Uterus (tissue), 4 donors: ENCODE measurements around the gene TPM1. TPM values are rescaled to one million over a fixed set of nuclear protein-coding genes. Genes with fewer than 3 reads are reported as not detected.

Experiments used
- DNase-seq, 2 donors: peaks; one replicate each; pipeline ENCODE4 v3.0.0-alpha.2; 2019 to 2020
- H3K27ac ChIP-seq, 2 donors: fragments of 200-600 bp; sonication (generic); 1 replicate in 1 of 2; 2 replicates in 1 of 2; pipeline ENCODE4 v1.5.1; 2016 to 2018
- H3K27me3 ChIP-seq, 2 donors: fragments of 200-600 bp; sonication (generic); one replicate each; pipeline ENCODE4 v1.5.1; 2018 to 2019; ENCODE audit warnings: control low read depth in 1 of 2
- H3K36me3 ChIP-seq, 2 donors: fragments of 200-600 bp; sonication (generic); one replicate each; pipeline ENCODE4 v1.5.1; 2019; ENCODE audit warnings: control low read depth in 1 of 2
- H3K4me1 ChIP-seq, 2 donors: fragments of 200-600 bp; sonication (generic); one replicate each; pipeline ENCODE4 v1.5.1; 2018 to 2019; ENCODE audit warnings: control low read depth in 1 of 2
- H3K4me3 ChIP-seq, 2 donors: fragments of 200-600 bp; sonication (generic); 1 replicate in 1 of 2; 2 replicates in 1 of 2; pipeline ENCODE4 v1.5.1; 2018 to 2019; ENCODE audit warnings: mild to moderate bottlenecking in 1 of 2
- H3K9me3 ChIP-seq, 2 donors: fragments of 200-600 bp; sonication (generic); one replicate each; pipeline ENCODE4 v1.5.1; 2019; ENCODE audit warnings: control low read depth in 1 of 2
- POLR2A ChIP-seq, 2 donors: fragments of 450-650 bp; IDR thresholded peaks; one replicate each; pipeline ENCODE4 v1.6.1; 2016; ENCODE audit warnings: antibody characterized with exemption in 2 of 2, mild to moderate bottlenecking in 1 of 2, moderate library complexity in 1 of 2
- intact Hi-C: fragments of 100-400 bp; cut with DNase I; formaldehyde crosslinking; loops from one replicate; pipeline ENCODE4 v1.15.1; 2023; ENCODE audit warnings: low total_unique reads
- total RNA-seq, 4 donors: library from RNA; depleted of rRNA in 3 of 4; stranded (reverse); fragments of >200 nt in 3 of 4; gene quantifications; one replicate each; pipeline versions ENCODE4 v1.1.0 to v1.2.4, GENCODE V29; 2014 to 2023
- TF ChIP-seq, protein P1 (sequence below), 4 experiments: fragments of 200-600 bp in 2 of 4; fragments of 450-650 bp in 2 of 4; sonication (generic) in 2 of 4; IDR thresholded peaks; one replicate each; pipeline ENCODE4 v1.5.1; 2016 to 2019; ENCODE audit warnings: antibody characterized with exemption in 4 of 4, mild to moderate bottlenecking in 2 of 4, moderate library complexity in 1 of 4
- donor health status: DM: yes; HTN: yes; CAD: no.

TPM1 gene
- total RNA-seq, 4 donors from 2014 or later = 622 to 1,998 (median 1,003) TPM

DNA sequence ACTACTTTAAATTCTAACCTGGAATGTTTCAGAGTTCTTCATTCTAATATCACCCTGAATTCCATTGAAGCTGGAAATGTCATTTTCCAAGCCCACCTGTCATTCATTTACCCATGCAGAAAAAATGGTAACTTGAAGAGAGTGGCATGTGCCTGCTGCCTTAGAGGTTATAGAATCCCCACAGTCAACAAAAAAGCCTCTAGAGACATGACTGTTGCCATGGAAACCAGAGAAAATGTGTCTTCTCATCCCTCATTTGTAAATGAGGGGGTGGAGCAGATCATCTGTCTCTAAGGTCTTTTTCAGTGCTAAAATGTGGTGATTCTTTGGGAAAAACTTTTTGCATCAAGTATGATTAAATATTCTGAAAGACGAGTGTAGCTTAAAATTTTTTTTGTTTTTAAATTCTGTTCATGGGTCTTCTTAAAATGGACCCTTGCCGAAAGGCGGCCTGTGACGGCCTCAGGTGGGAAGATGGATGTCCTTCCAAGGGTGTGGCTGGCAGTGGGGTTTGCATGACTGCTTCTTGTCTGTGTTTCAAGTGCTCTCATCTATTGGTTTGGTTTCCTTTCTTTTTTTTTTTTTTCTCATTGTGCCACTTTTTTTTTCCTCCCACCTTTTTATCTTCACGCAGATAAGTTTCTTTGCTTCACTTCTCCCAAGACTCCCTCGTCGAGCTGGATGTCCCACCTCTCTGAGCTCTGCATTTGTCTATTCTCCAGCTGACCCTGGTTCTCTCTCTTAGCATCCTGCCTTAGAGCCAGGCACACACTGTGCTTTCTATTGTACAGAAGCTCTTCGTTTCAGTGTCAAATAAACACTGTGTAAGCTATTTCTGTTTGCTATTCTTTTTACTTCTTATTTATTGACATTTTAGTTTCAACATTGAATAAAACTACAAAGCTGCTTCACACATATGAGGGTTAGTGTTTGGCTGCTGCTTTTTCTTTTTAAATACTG, 23.0 kb downstream of the TPM1 start:
- Histone ChIP-seq H3K27me3 (no peaks in the 10 kb centered on the region), H3K4me1 (no peaks in the 10 kb centered on the region), H3K36me3 (no peaks in the 10 kb centered on the region), H3K9me3 (no peaks in the 10 kb centered on the region), H3K4me3 (no peak overlapping the region), H3K27ac (peak overlapping the region; percentile 24 to 58)
- TF ChIP-seq, protein P1, sequence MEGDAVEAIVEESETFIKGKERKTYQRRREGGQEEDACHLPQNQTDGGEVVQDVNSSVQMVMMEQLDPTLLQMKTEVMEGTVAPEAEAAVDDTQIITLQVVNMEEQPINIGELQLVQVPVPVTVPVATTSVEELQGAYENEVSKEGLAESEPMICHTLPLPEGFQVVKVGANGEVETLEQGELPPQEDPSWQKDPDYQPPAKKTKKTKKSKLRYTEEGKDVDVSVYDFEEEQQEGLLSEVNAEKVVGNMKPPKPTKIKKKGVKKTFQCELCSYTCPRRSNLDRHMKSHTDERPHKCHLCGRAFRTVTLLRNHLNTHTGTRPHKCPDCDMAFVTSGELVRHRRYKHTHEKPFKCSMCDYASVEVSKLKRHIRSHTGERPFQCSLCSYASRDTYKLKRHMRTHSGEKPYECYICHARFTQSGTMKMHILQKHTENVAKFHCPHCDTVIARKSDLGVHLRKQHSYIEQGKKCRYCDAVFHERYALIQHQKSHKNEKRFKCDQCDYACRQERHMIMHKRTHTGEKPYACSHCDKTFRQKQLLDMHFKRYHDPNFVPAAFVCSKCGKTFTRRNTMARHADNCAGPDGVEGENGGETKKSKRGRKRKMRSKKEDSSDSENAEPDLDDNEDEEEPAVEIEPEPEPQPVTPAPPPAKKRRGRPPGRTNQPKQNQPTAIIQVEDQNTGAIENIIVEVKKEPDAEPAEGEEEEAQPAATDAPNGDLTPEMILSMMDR (IDR thresholded peaks at IDR 0.05) = no peak
- TF ChIP-seq POLR2A (IDR thresholded peaks at IDR 0.05) = no peak
- intact Hi-C loops = no loop called here
- DNase-seq = no peak

DNA sequence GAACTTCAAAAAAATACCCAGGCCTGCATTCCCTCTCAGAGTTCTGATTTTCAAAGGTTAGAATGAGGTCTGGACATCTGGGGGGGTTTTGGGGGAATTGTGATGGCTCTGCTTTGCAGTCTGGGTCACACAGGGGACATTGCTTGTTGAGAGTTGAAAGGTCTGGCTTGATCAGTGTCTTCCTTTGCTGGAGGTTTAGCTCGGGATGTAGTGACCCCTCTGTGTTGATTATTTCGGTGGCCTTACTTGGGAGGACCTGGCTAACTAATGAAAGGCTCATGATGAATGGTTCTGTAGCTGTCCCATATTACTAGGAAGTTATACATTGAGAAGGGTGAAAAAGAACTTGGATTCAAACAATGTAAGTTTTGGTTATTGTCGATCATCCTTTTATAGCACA, 23.7 kb downstream of the TPM1 start:
- H3K36me3 ChIP-seq = no peaks in the 10 kb centered on the region
- H3K4me3 ChIP-seq = no peak overlapping the region
- no peak for TF ChIP-seq POLR2A (IDR thresholded peaks at IDR 0.05)
- TF ChIP-seq, protein P1 (IDR thresholded peaks at IDR 0.05) = no peak
- no peaks in the 10 kb centered on the region for H3K9me3 ChIP-seq
- DNase-seq = no peak
- H3K27ac ChIP-seq = peak overlapping the region; percentile 24 to 58
- no peaks in the 10 kb centered on the region for H3K27me3 ChIP-seq
- no peaks in the 10 kb centered on the region for H3K4me1 ChIP-seq
- intact Hi-C loops = no loop called here

DNA sequence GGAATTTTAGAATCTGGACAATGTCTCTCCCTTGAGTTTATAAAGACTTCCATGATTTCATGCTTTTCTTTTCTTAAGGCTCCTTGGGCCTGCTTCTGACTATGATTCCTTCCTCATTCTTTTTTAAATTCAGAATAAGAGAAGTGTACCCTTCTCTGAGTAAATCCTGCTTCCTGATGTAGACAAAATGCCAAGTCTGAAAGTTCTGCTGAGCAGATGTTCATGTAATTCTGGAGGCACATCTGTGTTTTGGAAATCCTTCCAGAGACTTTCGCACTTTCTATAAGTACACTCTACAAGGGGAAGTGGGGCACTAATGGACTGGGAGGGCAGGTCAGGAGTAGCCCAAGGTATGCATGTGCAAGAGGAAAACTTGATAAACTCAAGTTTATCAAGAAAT, 24.8 kb downstream of the TPM1 start:
- no peaks in the 10 kb centered on the region for H3K36me3 ChIP-seq
- no peaks in the 10 kb centered on the region for H3K4me1 ChIP-seq

DNA sequence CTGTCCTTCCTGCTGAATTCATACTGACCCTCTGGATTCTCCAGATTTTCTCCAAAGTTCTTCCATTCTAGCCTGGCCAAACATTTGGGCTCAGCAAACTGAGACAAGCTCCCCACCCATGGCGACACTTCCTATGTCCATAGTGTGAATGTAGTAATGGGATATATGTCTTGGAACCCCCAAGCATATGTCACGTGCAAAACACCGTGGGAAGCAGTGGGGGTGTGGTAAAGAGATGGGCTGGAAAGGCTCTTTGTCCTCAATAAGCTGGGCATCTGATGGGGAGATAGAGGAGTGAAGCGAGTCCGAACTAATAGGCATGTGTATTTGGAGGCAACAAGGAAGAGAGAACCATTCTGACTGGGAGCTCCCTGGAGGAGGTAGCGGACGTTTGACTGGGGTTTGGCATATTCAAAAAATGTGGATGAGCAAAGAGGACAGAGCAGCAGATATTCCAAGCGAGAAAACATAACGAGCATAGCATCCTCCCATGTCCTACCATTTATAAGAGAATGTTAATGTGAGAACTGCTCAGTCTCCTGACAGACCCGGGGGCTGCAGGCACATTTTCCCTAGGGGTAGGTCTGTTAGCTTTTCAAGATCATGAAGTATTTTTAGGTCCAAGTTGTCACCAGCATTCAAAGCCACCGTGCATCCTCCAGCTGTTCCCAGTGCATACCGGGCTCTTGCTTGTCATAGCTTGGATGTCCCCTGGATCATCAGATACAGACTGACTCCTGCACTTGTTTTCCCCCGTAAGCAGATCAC, 25.6 kb downstream of the TPM1 start:
- no peaks in the 10 kb centered on the region for H3K4me1 ChIP-seq
- no peak overlapping the region for H3K4me3 ChIP-seq
- H3K36me3 ChIP-seq = no peaks in the 10 kb centered on the region
- no peaks in the 10 kb centered on the region for H3K27me3 ChIP-seq
- peak overlapping the region; percentile 45 to 73 for H3K27ac ChIP-seq
- intact Hi-C loops = no loop called here
- H3K9me3 ChIP-seq = no peaks in the 10 kb centered on the region
- no peak for DNase-seq
- TF ChIP-seq, protein P1 (IDR thresholded peaks at IDR 0.05) = no peak
- no peak for TF ChIP-seq POLR2A (IDR thresholded peaks at IDR 0.05)

More for the DNA sequence above, 24.8 kb downstream of the TPM1 start:
- no peak for DNase-seq
- TF ChIP-seq POLR2A (IDR thresholded peaks at IDR 0.05) = no peak
- TF ChIP-seq, protein P1 (IDR thresholded peaks at IDR 0.05) = no peak
- H3K27ac ChIP-seq = peak overlapping the region; percentile 26 to 45
- H3K27me3 ChIP-seq = no peaks in the 10 kb centered on the region
- no peak overlapping the region for H3K4me3 ChIP-seq
- intact Hi-C loops = no loop called here
- no peaks in the 10 kb centered on the region for H3K9me3 ChIP-seq
